H9 (cell line): ENCODE results near the gene MOB3B. TPM values are rescaled to one million over a fixed set of nuclear protein-coding genes. Genes with fewer than 3 reads are reported as not detected.

Source experiments
- DNase-seq: peaks from one replicate; pipeline ENCODE4 v3.0.0-alpha.2; 2017
- H2AFZ ChIP-seq: one replicate; pipeline ENCODE4 v1.6.1; 2013; ENCODE audit warnings: mild to moderate bottlenecking, low read length, control low read depth, moderate library complexity
- H2AK5ac ChIP-seq: 2 replicates; pipeline ENCODE4 v1.6.1; 2013; ENCODE audit warnings: low read length, control low read depth, mixed read lengths; ENCODE audit not compliant: insufficient read length
- H2BK120ac ChIP-seq: one replicate; pipeline ENCODE4 v1.6.1; 2013; ENCODE audit warnings: low read depth, mild to moderate bottlenecking, low read length, control low read depth, inconsistent platforms; ENCODE audit not compliant: poor library complexity, severe bottlenecking
- H2BK12ac ChIP-seq: 2 replicates; pipeline ENCODE4 v1.6.1; 2013; ENCODE audit warnings: low read length, control low read depth, mixed read lengths, low read depth; ENCODE audit not compliant: insufficient read length
- H2BK15ac ChIP-seq: 2 replicates; pipeline ENCODE4 v1.6.1; 2013; ENCODE audit warnings: low read depth, low read length, control low read depth
- H2BK20ac ChIP-seq: one replicate; pipeline ENCODE4 v1.6.1; 2013; ENCODE audit warnings: low read depth, mild to moderate bottlenecking, low read length, control low read depth, inconsistent platforms; ENCODE audit not compliant: poor library complexity, severe bottlenecking
- H2BK5ac ChIP-seq: 2 replicates; pipeline ENCODE4 v1.6.1; 2013; ENCODE audit warnings: low read length, control low read depth, mixed read lengths; ENCODE audit not compliant: insufficient read length
- H3K14ac ChIP-seq: 2 replicates; pipeline ENCODE4 v1.6.1; 2013; ENCODE audit warnings: low read length, control low read depth; ENCODE audit not compliant: insufficient read depth
- H3K18ac ChIP-seq: 2 replicates; pipeline ENCODE4 v1.6.1; 2013; ENCODE audit warnings: low read depth, mild to moderate bottlenecking, mixed read lengths, low read length, control low read depth; ENCODE audit not compliant: insufficient read length
- H3K23ac ChIP-seq: 2 replicates; pipeline ENCODE4 v1.6.1; 2013; ENCODE audit warnings: low read length, control low read depth, mixed read lengths, low read depth; ENCODE audit not compliant: insufficient read length
- H3K23me2 ChIP-seq: 2 replicates; pipeline ENCODE4 v1.6.1; 2013; ENCODE audit warnings: low read depth, mild to moderate bottlenecking, mixed read lengths, low read length, control low read depth; ENCODE audit not compliant: insufficient read length, poor library complexity, severe bottlenecking
- H3K27ac ChIP-seq: 2 replicates; pipeline ENCODE4 v1.5.1; 2013; ENCODE audit warnings: low read length, control low read depth, mixed read lengths, low read depth; ENCODE audit not compliant: insufficient read length
- H3K27me3 ChIP-seq: 2 replicates; pipeline ENCODE4 v1.6.1; 2013; ENCODE audit warnings: low read length, control low read depth, inconsistent platforms; ENCODE audit not compliant: insufficient read depth
- H3K4ac ChIP-seq: 2 replicates; pipeline ENCODE4 v1.6.1; 2013; ENCODE audit warnings: low read depth, mild to moderate bottlenecking, control low read depth, inconsistent platforms, low read length, moderate library complexity
- H3K4me1 ChIP-seq: 2 replicates; pipeline ENCODE4 v1.6.1; 2013; ENCODE audit warnings: low read length, control low read depth, inconsistent platforms; ENCODE audit not compliant: insufficient read depth
- H3K4me2 ChIP-seq: 2 replicates; pipeline ENCODE4 v1.6.1; 2013; ENCODE audit warnings: low read length, control low read depth, mixed read lengths; ENCODE audit not compliant: insufficient read length, insufficient read depth
- H3K56ac ChIP-seq: 2 replicates; pipeline ENCODE4 v1.6.1; 2013; ENCODE audit warnings: low read depth, mild to moderate bottlenecking, mixed read lengths, low read length, control low read depth; ENCODE audit not compliant: insufficient read length
- H3K79me1 ChIP-seq: 2 replicates; pipeline ENCODE4 v1.6.1; 2013; ENCODE audit warnings: low read depth, mild to moderate bottlenecking, moderate library complexity, low read length, control low read depth, inconsistent platforms; ENCODE audit not compliant: insufficient read depth, poor library complexity, severe bottlenecking
- H3K79me2 ChIP-seq: 2 replicates; pipeline ENCODE4 v1.6.1; 2013; ENCODE audit warnings: low read length, control low read depth, inconsistent platforms; ENCODE audit not compliant: insufficient read depth
- H3K9ac ChIP-seq: 2 replicates; pipeline ENCODE4 v1.6.1; 2013; ENCODE audit warnings: low read length, control low read depth, mixed read lengths; ENCODE audit not compliant: insufficient read length; ENCODE audit errors: extremely low read depth
- H3K9me3 ChIP-seq: one replicate; pipeline ENCODE4 v1.6.1; 2013; ENCODE audit warnings: low read depth, low read length, inconsistent platforms; ENCODE audit not compliant: control insufficient read depth
- H3T11ph ChIP-seq: one replicate; pipeline ENCODE4 v1.6.1; 2013; ENCODE audit warnings: mild to moderate bottlenecking, low read length, control low read depth, inconsistent platforms
- H4K20me1 ChIP-seq: one replicate; pipeline ENCODE4 v1.6.1; 2013; ENCODE audit not compliant: control insufficient read depth, insufficient read length, insufficient read depth
- H4K5ac ChIP-seq: 2 replicates; pipeline ENCODE4 v1.6.1; 2013; ENCODE audit warnings: low read depth, mild to moderate bottlenecking, mixed read lengths, low read length, control low read depth; ENCODE audit not compliant: insufficient read length
- H4K8ac ChIP-seq: replicated peaks from 2 replicates; pipeline ENCODE4 v1.6.1; 2013; ENCODE audit warnings: low read length, control low read depth, mixed read lengths, low read depth; ENCODE audit not compliant: insufficient read length
- H4K91ac ChIP-seq: 2 replicates; pipeline ENCODE4 v1.6.1; 2013; ENCODE audit warnings: low read depth, mild to moderate bottlenecking, moderate library complexity, mixed read lengths, low read length, control low read depth; ENCODE audit not compliant: insufficient read length
- H3K27ac Mint-ChIP-seq, 3 experiments: 2 replicates in 2 of 3; 3 replicates in 1 of 3; pipeline ENCODE4 v1.8.0; 2020 to 2021; ENCODE audit warnings: mixed read lengths in 3 of 3, mild to moderate bottlenecking in 1 of 3, moderate library complexity in 1 of 3
- H3K27me3 Mint-ChIP-seq: 2 replicates; pipeline ENCODE4 v1.8.0; 2021; ENCODE audit warnings: low read depth, mild to moderate bottlenecking, moderate library complexity, mixed read lengths
- H3K36me3 Mint-ChIP-seq, 3 experiments: 2 replicates in 2 of 3; 3 replicates in 1 of 3; pipeline ENCODE4 v1.8.0; 2020 to 2021; ENCODE audit warnings: low read depth in 3 of 3, mixed read lengths in 3 of 3; ENCODE audit not compliant: insufficient read depth in 1 of 3
- H3K4me1 Mint-ChIP-seq, 2 experiments: 2 replicates each; pipeline ENCODE4 v1.8.0; 2020; ENCODE audit warnings: mixed read lengths in 2 of 2
- H3K4me3 Mint-ChIP-seq, 2 experiments: 2 replicates in 1 of 2; 3 replicates in 1 of 2; pipeline ENCODE4 v1.8.0; 2020 to 2021; ENCODE audit warnings: mild to moderate bottlenecking in 2 of 2, mixed read lengths in 2 of 2, moderate library complexity in 1 of 2
- H3K9me3 Mint-ChIP-seq, 2 experiments: 2 replicates in 1 of 2; 3 replicates in 1 of 2; pipeline ENCODE4 v1.8.0; 2020; ENCODE audit warnings: mild to moderate bottlenecking in 2 of 2, mixed read lengths in 2 of 2, moderate library complexity in 1 of 2
- WGBS: extraction: QIAGEN DNeasy Blood & Tissue Kit; methylation state at CpG from one replicate; pipeline ENCODE4 v1.1.7; 2013; ENCODE audit warnings: missing lambda C conversion rate, low lambda C conversion rate, mixed read lengths; ENCODE audit not compliant: insufficient read length; ENCODE audit errors: extremely low coverage; 5-methylcytosine and 5-hydroxymethylcytosine counted together
- total RNA-seq: library from RNA; stranded (reverse); gene quantifications from 2 replicates; pipeline ENCODE4 v1.2.1, GENCODE V29; 2021
- TF ChIP-seq, protein P1 (sequence below): fragments of 200-600 bp; sonication (generic); conservative IDR thresholded peaks from 3 replicates; pipeline ENCODE4 v1.8.0; 2021; ENCODE audit warnings: antibody characterized with exemption, mild to moderate bottlenecking

Gene MOB3B
- total RNA-seq, 1 experiment from 2014 or later, result 9.8 TPM

DNA sequence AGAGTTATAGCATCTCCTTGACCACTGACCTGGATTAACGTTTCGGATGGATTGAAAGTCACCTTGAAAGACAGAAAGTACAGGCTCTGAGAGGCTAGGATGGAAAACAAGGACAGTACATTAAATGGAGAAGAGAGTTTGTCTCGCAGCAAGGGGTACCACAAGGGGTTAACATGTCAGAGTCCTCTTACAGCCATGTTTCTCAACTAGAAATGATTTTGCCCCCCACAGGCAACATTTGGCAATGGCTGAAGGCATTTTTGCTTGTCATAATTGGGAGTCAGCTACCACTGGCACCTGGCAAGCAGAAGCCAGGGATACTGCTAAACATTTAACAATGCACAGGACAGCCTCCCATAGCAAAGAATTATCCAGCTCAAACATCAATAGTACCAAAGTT is 141.9 kb downstream of the MOB3B start:
- Histone ChIP-seq H3K27ac (no peak overlapping the region), H3K18ac (no peak overlapping the region), H2BK120ac (no peak overlapping the region), H3K27me3 (no peaks in the 10 kb centered on the region), H2AK5ac (no peak overlapping the region), H2BK15ac (no peak overlapping the region), H4K20me1 (no peaks in the 10 kb centered on the region), H2AFZ (no peak overlapping the region), H3K79me2 (no peaks in the 10 kb centered on the region), H4K8ac (no peak overlapping the region), H3K23me2 (no peaks in the 10 kb centered on the region), H3K23ac (no peak overlapping the region), H3K14ac (no peak overlapping the region), H3K4me2 (no peak overlapping the region), H2BK20ac (no peak overlapping the region), H2BK5ac (no peak overlapping the region), H3K4me1 (peaks cover 10% of the 10 kb centered on the region; the same call in 1 of the 2 replicates), H3K4ac (no peak overlapping the region), H3T11ph (no peak overlapping the region), H4K5ac (no peak overlapping the region), H3K9ac (no peak overlapping the region), H3K9me3 (no peaks in the 10 kb centered on the region), H3K56ac (no peak overlapping the region), H2BK12ac (no peak overlapping the region), H4K91ac (no peak overlapping the region), H3K79me1 (peaks cover 3% of the 10 kb centered on the region)
- DNase-seq, result no peak
- Mint-ChIP-seq H3K36me3 (no peaks in the 10 kb centered on the region; a peak in 1 of 7 replicates), H3K4me3 (no peak overlapping the region), H3K9me3 (no peaks in the 10 kb centered on the region), H3K27ac (no peak overlapping the region; a peak in 1 of 7 replicates), H3K4me1 (peaks cover 32 to 34% of the 10 kb centered on the region in 2 experiments), H3K27me3 (no peaks in the 10 kb centered on the region)
- WGBS, result no CpG with 5 or more reads among the region's 3 CpGs
- TF ChIP-seq, protein P1, sequence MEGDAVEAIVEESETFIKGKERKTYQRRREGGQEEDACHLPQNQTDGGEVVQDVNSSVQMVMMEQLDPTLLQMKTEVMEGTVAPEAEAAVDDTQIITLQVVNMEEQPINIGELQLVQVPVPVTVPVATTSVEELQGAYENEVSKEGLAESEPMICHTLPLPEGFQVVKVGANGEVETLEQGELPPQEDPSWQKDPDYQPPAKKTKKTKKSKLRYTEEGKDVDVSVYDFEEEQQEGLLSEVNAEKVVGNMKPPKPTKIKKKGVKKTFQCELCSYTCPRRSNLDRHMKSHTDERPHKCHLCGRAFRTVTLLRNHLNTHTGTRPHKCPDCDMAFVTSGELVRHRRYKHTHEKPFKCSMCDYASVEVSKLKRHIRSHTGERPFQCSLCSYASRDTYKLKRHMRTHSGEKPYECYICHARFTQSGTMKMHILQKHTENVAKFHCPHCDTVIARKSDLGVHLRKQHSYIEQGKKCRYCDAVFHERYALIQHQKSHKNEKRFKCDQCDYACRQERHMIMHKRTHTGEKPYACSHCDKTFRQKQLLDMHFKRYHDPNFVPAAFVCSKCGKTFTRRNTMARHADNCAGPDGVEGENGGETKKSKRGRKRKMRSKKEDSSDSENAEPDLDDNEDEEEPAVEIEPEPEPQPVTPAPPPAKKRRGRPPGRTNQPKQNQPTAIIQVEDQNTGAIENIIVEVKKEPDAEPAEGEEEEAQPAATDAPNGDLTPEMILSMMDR, result no peak
